ENCODE data around the gene ENC1.

The ENC1 gene

DNA sequence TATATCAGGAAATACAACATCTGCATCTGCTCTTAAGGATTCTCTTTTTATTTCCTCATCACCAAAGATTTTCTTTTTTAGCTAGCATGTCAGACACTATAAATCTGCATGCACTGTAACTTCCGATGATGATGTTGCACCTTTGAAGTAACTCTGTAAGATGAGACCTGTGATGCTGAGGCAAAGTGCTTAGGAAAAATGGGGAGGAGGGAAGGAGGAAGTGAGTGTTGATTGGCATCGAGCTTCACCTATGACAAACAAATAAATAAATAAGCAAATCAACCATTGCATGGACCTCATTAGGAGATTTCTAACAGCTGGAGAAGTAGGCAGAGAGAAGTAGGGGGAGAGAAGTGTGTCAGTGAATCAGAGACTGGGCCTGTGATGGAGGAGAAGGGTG is 52.6 kb downstream of the ENC1 start:
- Histone ChIP-seq H3K27ac (ENCODE audit: low read depth, low read length, severe bottlenecking) (peak overlapping the region; percentile 62), H3K4me3 (ENCODE audit: extremely low read depth, insufficient read depth, low read length, poor library complexity, severe bottlenecking) (no peak overlapping the region), H3K9me3 (ENCODE audit: control insufficient read depth, low read length) (no peaks in the 10 kb centered on the region), H3K4me1 (ENCODE audit: control insufficient read depth, insufficient read depth, low read length, poor library complexity, severe bottlenecking) (peaks cover 13% of the 10 kb centered on the region), H3K36me3 (ENCODE audit: control insufficient read depth, insufficient read depth, low read length) (no peaks in the 10 kb centered on the region)
- WGBS, 2 experiments (ENCODE audit: insufficient coverage in 2 of 2), result no CpG with 5 or more reads among the region's 2 CpGs

DNA sequence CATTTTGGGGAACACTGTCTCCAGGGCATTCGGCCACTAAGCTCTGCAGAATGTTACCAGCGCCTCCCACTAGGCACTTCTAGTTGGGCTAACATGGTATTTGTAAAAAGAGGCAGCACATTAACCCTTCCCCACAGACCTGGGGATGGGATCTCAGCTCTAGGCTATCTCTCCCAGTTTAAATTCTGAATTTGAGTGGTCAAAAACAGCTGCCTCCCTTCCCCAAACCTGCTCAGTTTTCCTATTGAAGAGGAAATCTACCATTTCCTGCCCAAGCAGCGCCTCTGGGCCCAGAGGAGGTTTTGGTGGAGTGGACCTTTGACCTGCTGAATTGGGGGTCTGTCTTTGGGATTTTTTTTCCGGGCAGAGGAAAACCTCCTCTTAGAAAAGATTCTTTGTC is 53.2 kb downstream of the ENC1 start:
- peaks cover 13% of the 10 kb centered on the region for H3K4me1 ChIP-seq (ENCODE audit: control insufficient read depth, insufficient read depth, low read length, poor library complexity, severe bottlenecking)
- peak overlapping the region; percentile 62 for H3K27ac ChIP-seq (ENCODE audit: low read depth, low read length, severe bottlenecking)
- no peak overlapping the region for H3K4me3 ChIP-seq (ENCODE audit: extremely low read depth, insufficient read depth, low read length, poor library complexity, severe bottlenecking)
- no peaks in the 10 kb centered on the region for H3K9me3 ChIP-seq (ENCODE audit: control insufficient read depth, low read length)
- no peaks in the 10 kb centered on the region for H3K36me3 ChIP-seq (ENCODE audit: control insufficient read depth, insufficient read depth, low read length)
- WGBS, 2 experiments (ENCODE audit: insufficient coverage in 2 of 2), result 83 to 90% methylated on average over 2 of the region's 4 CpGs

DNA sequence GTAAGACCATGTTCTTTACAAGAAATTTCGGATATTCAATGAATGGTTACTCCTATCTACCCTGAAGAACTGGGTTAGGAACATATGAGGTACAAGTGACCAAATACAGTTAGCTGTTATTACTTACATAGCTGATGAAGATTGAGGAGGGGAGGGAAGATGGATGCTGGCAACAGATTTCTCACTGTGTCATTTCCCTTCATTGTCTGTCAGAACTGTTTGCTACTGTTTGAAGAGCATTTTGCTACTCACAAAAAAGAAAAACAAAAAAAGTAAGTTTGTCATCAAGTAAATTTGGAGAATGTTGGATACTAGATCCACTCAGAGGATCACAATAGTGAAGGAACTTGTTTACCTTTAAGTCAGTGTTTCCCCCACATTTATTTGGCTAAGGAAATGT is 53.7 kb downstream of the ENC1 start:
- no peaks in the 10 kb centered on the region for H3K9me3 ChIP-seq (ENCODE audit: control insufficient read depth, low read length)
- no peak overlapping the region for H3K4me3 ChIP-seq (ENCODE audit: extremely low read depth, insufficient read depth, low read length, poor library complexity, severe bottlenecking)
- H3K36me3 ChIP-seq (ENCODE audit: control insufficient read depth, insufficient read depth, low read length), result no peaks in the 10 kb centered on the region
- peak overlapping the region; percentile 62 for H3K27ac ChIP-seq (ENCODE audit: low read depth, low read length, severe bottlenecking)
- WGBS, 2 experiments (ENCODE audit: insufficient coverage in 2 of 2), result no CpG with 5 or more reads among the region's 1 CpG
- H3K4me1 ChIP-seq (ENCODE audit: control insufficient read depth, insufficient read depth, low read length, poor library complexity, severe bottlenecking), result peaks cover 12% of the 10 kb centered on the region

DNA sequence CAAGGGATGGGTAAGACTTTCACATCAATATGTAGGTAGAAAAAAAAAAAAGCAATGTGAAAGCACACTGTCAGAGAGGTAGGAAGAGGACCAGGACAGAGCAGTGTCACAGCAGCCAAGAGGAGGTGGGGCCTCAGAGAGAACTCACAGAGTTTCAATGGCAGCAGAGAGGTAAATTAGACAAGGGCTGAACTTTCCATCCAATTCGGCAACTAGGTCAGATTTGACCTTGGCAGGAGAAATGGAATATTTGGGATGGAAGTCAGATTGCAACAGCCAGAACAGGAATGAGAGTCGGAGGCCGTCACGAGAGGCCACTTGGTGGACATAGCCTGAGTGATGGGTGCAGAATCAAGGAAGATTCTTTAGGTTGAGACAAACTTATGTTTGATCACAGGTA is 57.7 kb downstream of the ENC1 start:
- H3K4me1 ChIP-seq (ENCODE audit: control insufficient read depth, insufficient read depth, low read length, poor library complexity, severe bottlenecking), result peaks cover 6% of the 10 kb centered on the region
- no peaks in the 10 kb centered on the region for H3K36me3 ChIP-seq (ENCODE audit: control insufficient read depth, insufficient read depth, low read length)
- no peak overlapping the region for H3K27ac ChIP-seq (ENCODE audit: low read depth, low read length, severe bottlenecking)
- H3K4me3 ChIP-seq (ENCODE audit: extremely low read depth, insufficient read depth, low read length, poor library complexity, severe bottlenecking), result no peak overlapping the region
- no peaks in the 10 kb centered on the region for H3K9me3 ChIP-seq (ENCODE audit: control insufficient read depth, low read length)
- 92 to 93% methylated on average over 4 of the region's 4 CpGs for WGBS, 2 experiments (ENCODE audit: insufficient coverage in 2 of 2)

DNA sequence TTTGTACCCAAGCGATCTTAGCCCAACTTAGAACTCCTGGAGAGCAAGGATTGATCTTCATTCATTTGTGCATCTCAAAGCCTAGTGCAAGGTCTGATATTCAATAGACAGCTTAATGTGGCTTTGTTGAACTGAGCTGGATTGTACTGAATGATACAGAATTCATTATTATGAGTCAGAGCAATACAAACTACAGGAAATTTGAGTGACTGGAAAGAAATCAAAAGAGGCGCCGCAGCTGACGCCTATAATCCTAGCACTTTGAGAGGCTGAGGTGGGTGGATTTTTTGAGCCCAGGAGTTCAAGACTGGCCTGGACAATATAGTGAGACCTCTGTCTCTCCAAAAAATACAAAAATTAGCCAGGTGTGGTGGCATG is 58.6 kb downstream of the ENC1 start:
- Histone ChIP-seq H3K36me3 (ENCODE audit: control insufficient read depth, insufficient read depth, low read length) (no peaks in the 10 kb centered on the region), H3K27ac (ENCODE audit: low read depth, low read length, severe bottlenecking) (no peak overlapping the region), H3K4me1 (ENCODE audit: control insufficient read depth, insufficient read depth, low read length, poor library complexity, severe bottlenecking) (peaks cover 8% of the 10 kb centered on the region), H3K4me3 (ENCODE audit: extremely low read depth, insufficient read depth, low read length, poor library complexity, severe bottlenecking) (no peak overlapping the region), H3K9me3 (ENCODE audit: control insufficient read depth, low read length) (no peaks in the 10 kb centered on the region)
- 91 to 100% methylated on average over 1 to 4 of the region's 4 CpGs for WGBS, 2 experiments (ENCODE audit: insufficient coverage in 2 of 2)

DNA sequence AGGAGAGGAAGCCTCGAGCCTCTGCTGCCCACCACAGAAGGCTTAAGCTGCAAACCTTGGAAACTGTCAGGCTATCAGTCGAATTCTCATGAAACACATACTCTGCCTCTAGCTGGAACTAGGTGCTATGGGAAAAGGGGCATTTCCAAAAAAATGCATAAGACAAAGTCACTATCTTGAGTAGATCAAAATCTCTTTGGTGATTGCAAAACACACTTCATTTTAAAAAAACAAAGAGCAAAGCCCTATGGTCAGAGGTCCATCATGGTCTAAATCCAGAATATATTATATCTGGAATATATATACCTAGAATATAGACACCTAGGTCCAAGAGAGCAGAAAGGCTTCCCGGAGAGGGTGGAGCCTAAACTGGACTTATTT is 59.8 kb downstream of the ENC1 start:
- 70 to 100% methylated on average over 1 to 2 of the region's 3 CpGs for WGBS, 2 experiments (ENCODE audit: insufficient coverage in 2 of 2)
- Histone ChIP-seq H3K9me3 (ENCODE audit: control insufficient read depth, low read length) (no peaks in the 10 kb centered on the region), H3K4me3 (ENCODE audit: extremely low read depth, insufficient read depth, low read length, poor library complexity, severe bottlenecking) (no peak overlapping the region)

DNA sequence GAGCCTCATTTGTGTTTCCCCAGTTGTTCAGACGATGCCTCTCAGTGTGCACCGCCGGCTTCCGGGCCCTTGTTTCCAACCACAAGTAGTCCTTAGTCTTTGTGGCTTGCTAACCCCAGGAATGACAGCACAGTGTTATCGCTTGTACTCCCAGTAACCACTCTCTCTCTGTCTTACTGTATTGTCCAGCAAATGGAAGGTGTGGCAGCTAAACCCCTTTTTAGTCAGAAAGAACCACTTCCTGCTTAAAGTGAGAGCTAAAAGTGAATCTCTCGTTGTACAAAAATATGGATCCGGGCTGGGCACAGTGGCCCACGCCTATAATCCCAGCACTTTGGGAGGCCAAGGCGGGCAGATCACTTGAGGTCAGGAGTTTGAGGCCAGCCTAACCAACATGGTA is 61.3 kb downstream of the ENC1 start:
- H3K4me3 ChIP-seq (ENCODE audit: extremely low read depth, insufficient read depth, low read length, poor library complexity, severe bottlenecking), result no peak overlapping the region
- H3K4me1 ChIP-seq (ENCODE audit: control insufficient read depth, insufficient read depth, low read length, poor library complexity, severe bottlenecking), result peaks cover 19% of the 10 kb centered on the region
- no peaks in the 10 kb centered on the region for H3K9me3 ChIP-seq (ENCODE audit: control insufficient read depth, low read length)
- H3K36me3 ChIP-seq (ENCODE audit: control insufficient read depth, insufficient read depth, low read length), result no peaks in the 10 kb centered on the region
- no peak overlapping the region for H3K27ac ChIP-seq (ENCODE audit: low read depth, low read length, severe bottlenecking)
- 95 to 98% methylated on average over 8 to 9 of the region's 9 CpGs for WGBS, 2 experiments (ENCODE audit: insufficient coverage in 2 of 2)

More for the DNA sequence above, 59.8 kb downstream of the ENC1 start:
- H3K4me1 ChIP-seq (ENCODE audit: control insufficient read depth, insufficient read depth, low read length, poor library complexity, severe bottlenecking), result peaks cover 12% of the 10 kb centered on the region
- no peaks in the 10 kb centered on the region for H3K36me3 ChIP-seq (ENCODE audit: control insufficient read depth, insufficient read depth, low read length)
- no peak overlapping the region for H3K27ac ChIP-seq (ENCODE audit: low read depth, low read length, severe bottlenecking)

DNA sequence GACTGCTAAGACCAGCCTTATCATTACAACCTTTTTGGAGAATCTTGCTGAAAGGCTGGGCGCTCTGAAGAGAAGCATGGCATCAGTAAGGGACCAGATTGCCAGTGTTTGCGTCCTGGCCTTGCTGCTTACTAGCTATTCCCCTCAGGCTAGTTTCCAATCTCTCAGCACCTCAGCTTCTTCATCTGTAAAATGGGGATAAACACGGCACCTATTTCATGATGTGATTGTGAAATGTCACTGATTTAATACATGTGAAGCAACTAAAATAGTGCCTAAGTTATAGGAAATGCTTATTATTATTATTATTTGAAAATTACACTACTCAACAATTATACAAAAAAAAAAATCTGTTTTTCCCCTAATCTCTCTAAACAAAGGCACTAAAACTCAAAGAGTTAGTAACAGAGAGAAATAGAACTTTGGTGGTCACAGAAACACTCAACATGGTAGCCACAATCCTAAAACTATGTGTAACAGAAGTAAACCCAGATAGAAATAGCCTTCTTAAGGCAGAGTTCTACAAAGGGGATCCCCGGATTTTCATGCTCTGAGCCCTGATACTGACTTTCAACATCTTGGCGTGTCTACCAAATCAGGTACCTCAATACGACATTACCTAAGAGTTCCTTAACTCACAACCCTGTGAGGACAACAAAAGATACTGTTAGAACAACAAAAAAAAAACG is 62.0 kb downstream of the ENC1 start:
- Histone ChIP-seq H3K27ac (ENCODE audit: low read depth, low read length, severe bottlenecking) (no peak overlapping the region), H3K4me3 (ENCODE audit: extremely low read depth, insufficient read depth, low read length, poor library complexity, severe bottlenecking) (no peak overlapping the region), H3K36me3 (ENCODE audit: control insufficient read depth, insufficient read depth, low read length) (no peaks in the 10 kb centered on the region), H3K4me1 (ENCODE audit: control insufficient read depth, insufficient read depth, low read length, poor library complexity, severe bottlenecking) (peaks cover 19% of the 10 kb centered on the region), H3K9me3 (ENCODE audit: control insufficient read depth, low read length) (no peaks in the 10 kb centered on the region)
- 73 to 100% methylated on average over 2 to 3 of the region's 7 CpGs for WGBS, 2 experiments (ENCODE audit: insufficient coverage in 2 of 2)

Data from mesodermal cell (in vitro differentiated cells).